Heart right ventricle (tissue), 16 donors: ENCODE data around the gene MGMT. TPM values are rescaled to one million over a fixed set of nuclear protein-coding genes. Genes with fewer than 3 reads are reported as not detected.

ENCODE experiments used
- ATAC-seq, 8 donors: fragments of 200-7000 bp; cut with Tn5 transposase; one replicate each; pipeline ENCODE4 v1.9.1; 2020; ENCODE audit warnings: mild to moderate bottlenecking in 8 of 8, moderate library complexity in 8 of 8, moderate number of reproducible peaks in 1 of 8
- DNase-seq, 2 donors: peaks; one replicate each; pipeline ENCODE4 v3.0.0-alpha.2; 2020
- H3K27ac ChIP-seq, 10 donors: fragments of 200-600 bp; sonication (generic) in 2 of 10; one replicate each; pipeline versions ENCODE4 v1.5.0 to v1.8.0; 2020 to 2022; ENCODE audit warnings: mild to moderate bottlenecking in 3 of 10
- H3K27me3 ChIP-seq, 7 donors: fragments of 200-600 bp; one replicate each; pipeline ENCODE4 v1.8.0; 2021 to 2022; ENCODE audit warnings: mild to moderate bottlenecking in 2 of 7
- H3K36me3 ChIP-seq, 9 donors: fragments of 200-600 bp; sonication (generic) in 1 of 9; one replicate each; pipeline versions ENCODE4 v1.5.0 to v1.8.0; 2020 to 2022; ENCODE audit warnings: mild to moderate bottlenecking in 2 of 9
- H3K4me1 ChIP-seq, 9 donors: fragments of 200-600 bp; sonication (generic) in 1 of 9; one replicate each; pipeline versions ENCODE4 v1.5.0 to v1.8.0; 2020 to 2022; ENCODE audit warnings: mild to moderate bottlenecking in 4 of 9
- H3K4me3 ChIP-seq, 10 donors: fragments of 200-600 bp; sonication (generic) in 2 of 10; one replicate each; pipeline versions ENCODE4 v1.5.0 to v1.8.0; 2020 to 2022; ENCODE audit warnings: mild to moderate bottlenecking in 7 of 10, moderate library complexity in 2 of 10
- H3K9me3 ChIP-seq, 11 donors: fragments of 200-600 bp in 10 of 11; sonication (generic) in 2 of 11; one replicate each; pipeline versions ENCODE4 v1.5.0 to v1.8.0; 2013 to 2022; ENCODE audit warnings: mild to moderate bottlenecking in 2 of 11, control low read depth in 1 of 11, moderate library complexity in 1 of 11
- WGBS, 2 donors: extraction: QIAGEN DNeasy Blood & Tissue Kit; methylation state at CpG; one replicate each; pipeline ENCODE4 v1.1.7; 2013; ENCODE audit warnings: inconsistent platforms in 1 of 2; 5-methylcytosine and 5-hydroxymethylcytosine counted together
- intact Hi-C, 10 donors: fragments of 100-400 bp; cut with DNase I; formaldehyde crosslinking; loops; one replicate each; pipeline versions ENCODE4 v1.11.1 to v1.14.2; 2022
- polyA plus RNA-seq, 2 donors: library from polyadenylated mRNA; stranded (reverse); fragments of 200-250 nt; gene quantifications; one replicate each; pipeline ENCODE4 v1.2.3, GENCODE V29; 2013
- total RNA-seq, 10 donors: library from RNA; stranded (reverse); fragmentation: NEBNext Ultra II Directional in 3 of 10; extraction: Animal tissue kit (Norgen Biotek cat#: 25700) in 3 of 10; gene quantifications; one replicate each; pipeline versions ENCODE4 v1.2.1 to v1.2.4, GENCODE V29; 2021 to 2023
- TF ChIP-seq, protein P1 (sequence below), 9 donors: fragments of 200-600 bp; sonication (generic) in 2 of 9; IDR thresholded peaks; one replicate each; pipeline versions ENCODE4 v1.5.0 to v1.8.0; 2021 to 2022; ENCODE audit warnings: antibody characterized with exemption in 9 of 9, mild to moderate bottlenecking in 5 of 9, moderate library complexity in 1 of 9
- donor health status: Arrhythmogenic right ventricular cardiomyopathy.
- donor health status: ischemic (EF 13 %, LVEDD 7.1; RV severe dilation, severe dysfunction).
- donor health status: healthy with polysubstance abuse.
- donor health status: DM: no; HTN: yes; CAD: no.
- donor health status: DM: no; HTN: no; CAD: no.
- donor health status: ischemic (EF 25% LVEDD 6.9; RV normal size, moderate dysfunction).
- donor health status: ischemic (EF 25% LVEDD 5.7; RV mildly dilated, moderate dysfunction).
- donor health status: healthy.
- donor health status: DM: yes; HTN: yes; CAD: no.
- donor health status: Ischemic cardiomyopathy.
- donor health status: ischemic (EF 35%, LVEDD 5.7; RV mildly dilated, moderate dysfunction).
- donor health status: nonischemic (EF 11% LVEDD 7.7; RV severe dilation, severe dysfunction).
- donor health status: DM: yes; HTN: yes; CAD: no.
- donor health status: PGD.
- donor health status: ischemic (EF 29% LVEDD 5.4; RV normal size, mild dysfunction).
- donor health status: nonischemic (EF 23%, LVEDD 6.1; RV moderate dilation, normal function).

MGMT gene
- total and polyA plus RNA-seq, 12 donors, result 8.4 to 17.8 (median 12.9) TPM

DNA sequence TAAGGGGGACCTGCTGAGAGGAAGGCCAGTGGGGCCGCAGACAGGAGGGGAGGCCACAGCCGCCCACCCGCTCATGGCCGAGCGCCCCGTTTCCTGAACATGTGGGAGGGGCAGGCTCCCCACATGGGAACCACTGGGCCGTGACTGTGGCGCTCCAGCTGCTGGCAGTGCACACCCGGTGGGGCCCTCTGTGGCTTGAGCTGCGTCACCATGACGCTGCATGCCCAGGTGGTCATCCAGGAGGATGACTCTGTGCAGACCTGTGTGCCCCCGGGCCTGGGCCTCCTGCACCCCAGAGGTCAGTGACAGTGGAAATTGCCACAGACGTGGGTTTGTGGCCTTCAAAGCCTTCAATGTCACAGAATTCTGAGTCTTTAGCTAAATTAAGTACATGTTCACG is 85.1 kb downstream of the MGMT start:
- Histone ChIP-seq H3K27me3 (no peaks in the 10 kb centered on the region), H3K4me1 (peaks cover 0 to 11% (median 8%) of the 10 kb centered on the region in 9 donors), H3K9me3 (no peaks in the 10 kb centered on the region), H3K27ac (no peak overlapping the region), H3K4me3 (no peak overlapping the region), H3K36me3 (peaks cover 0 to 10% (median 0%) of the 10 kb centered on the region in 9 donors)
- intact Hi-C loops, result no loop called here
- TF ChIP-seq, protein P1, sequence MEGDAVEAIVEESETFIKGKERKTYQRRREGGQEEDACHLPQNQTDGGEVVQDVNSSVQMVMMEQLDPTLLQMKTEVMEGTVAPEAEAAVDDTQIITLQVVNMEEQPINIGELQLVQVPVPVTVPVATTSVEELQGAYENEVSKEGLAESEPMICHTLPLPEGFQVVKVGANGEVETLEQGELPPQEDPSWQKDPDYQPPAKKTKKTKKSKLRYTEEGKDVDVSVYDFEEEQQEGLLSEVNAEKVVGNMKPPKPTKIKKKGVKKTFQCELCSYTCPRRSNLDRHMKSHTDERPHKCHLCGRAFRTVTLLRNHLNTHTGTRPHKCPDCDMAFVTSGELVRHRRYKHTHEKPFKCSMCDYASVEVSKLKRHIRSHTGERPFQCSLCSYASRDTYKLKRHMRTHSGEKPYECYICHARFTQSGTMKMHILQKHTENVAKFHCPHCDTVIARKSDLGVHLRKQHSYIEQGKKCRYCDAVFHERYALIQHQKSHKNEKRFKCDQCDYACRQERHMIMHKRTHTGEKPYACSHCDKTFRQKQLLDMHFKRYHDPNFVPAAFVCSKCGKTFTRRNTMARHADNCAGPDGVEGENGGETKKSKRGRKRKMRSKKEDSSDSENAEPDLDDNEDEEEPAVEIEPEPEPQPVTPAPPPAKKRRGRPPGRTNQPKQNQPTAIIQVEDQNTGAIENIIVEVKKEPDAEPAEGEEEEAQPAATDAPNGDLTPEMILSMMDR (IDR thresholded peaks at IDR 0.05), result no peak
- 94 to 95% methylated on average over 13 to 14 of the region's 14 CpGs for WGBS, 2 donors
- ATAC-seq (no peak), DNase-seq (no peak)

DNA sequence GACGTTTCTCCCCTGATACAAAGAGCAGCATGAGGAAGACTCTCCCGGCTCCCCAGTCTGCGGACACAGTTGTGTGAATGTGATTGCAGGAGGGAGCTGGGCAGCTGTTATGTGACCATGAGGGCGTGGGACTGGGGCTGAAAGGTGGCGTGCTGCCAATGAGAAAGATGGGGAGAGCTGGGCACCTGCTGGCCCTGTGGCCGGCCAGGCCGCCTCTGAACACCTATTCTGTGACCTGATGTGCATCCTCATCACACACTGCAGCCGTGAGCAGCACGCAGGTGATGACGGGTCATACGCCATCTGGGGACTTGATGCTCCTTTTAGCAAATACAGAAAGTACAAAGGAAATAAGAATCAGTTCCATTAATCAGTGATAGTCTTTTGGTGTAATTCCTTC is 86.9 kb downstream of the MGMT start:
- 94 to 98% methylated on average over 11 of the region's 11 CpGs for WGBS, 2 donors
- intact Hi-C loops, result no loop called here
- DNase-seq, result no peak

DNA sequence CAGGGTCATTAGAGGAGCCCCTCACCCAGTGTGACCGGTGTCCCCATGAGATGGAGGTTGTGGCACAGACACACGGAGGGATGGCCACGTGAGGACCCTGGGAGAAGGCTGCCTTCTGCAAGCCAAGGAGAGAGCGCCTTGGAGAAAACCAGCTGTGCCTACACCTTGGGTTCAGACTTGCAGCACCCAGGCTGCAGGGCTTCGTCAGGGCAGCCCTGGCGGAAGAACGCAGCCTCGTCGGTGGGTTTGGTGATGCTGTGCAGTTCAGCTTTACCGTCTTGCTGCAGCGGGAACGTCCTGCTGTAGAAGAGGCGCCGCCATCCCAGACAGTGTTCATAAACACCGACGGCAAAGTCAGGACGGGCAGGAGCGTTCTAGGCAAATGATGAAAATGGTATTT is 89.3 kb downstream of the MGMT start:
- no peaks in the 10 kb centered on the region for H3K27me3 ChIP-seq
- no peak overlapping the region for H3K4me3 ChIP-seq
- TF ChIP-seq, protein P1 (IDR thresholded peaks at IDR 0.05), result no peak
- no peak overlapping the region for H3K27ac ChIP-seq
- no peak for ATAC-seq
- WGBS, 2 donors, result 97 to 98% methylated on average over 18 of the region's 18 CpGs
- no peaks in the 10 kb centered on the region for H3K4me1 ChIP-seq
- intact Hi-C loops, result no loop called here
- no peaks in the 10 kb centered on the region for H3K9me3 ChIP-seq
- peaks cover 0 to 10% (median 0%) of the 10 kb centered on the region in 9 donors for H3K36me3 ChIP-seq
- DNase-seq, result no peak

More for the DNA sequence above, 86.9 kb downstream of the MGMT start:
- ATAC-seq, result no peak
- Histone ChIP-seq H3K4me3 (no peak overlapping the region), H3K9me3 (no peaks in the 10 kb centered on the region), H3K36me3 (peaks cover 0 to 10% (median 0%) of the 10 kb centered on the region in 9 donors), H3K27ac (no peak overlapping the region), H3K4me1 (no peaks in the 10 kb centered on the region), H3K27me3 (no peaks in the 10 kb centered on the region)
- TF ChIP-seq, protein P1 (IDR thresholded peaks at IDR 0.05), result no peak

DNA sequence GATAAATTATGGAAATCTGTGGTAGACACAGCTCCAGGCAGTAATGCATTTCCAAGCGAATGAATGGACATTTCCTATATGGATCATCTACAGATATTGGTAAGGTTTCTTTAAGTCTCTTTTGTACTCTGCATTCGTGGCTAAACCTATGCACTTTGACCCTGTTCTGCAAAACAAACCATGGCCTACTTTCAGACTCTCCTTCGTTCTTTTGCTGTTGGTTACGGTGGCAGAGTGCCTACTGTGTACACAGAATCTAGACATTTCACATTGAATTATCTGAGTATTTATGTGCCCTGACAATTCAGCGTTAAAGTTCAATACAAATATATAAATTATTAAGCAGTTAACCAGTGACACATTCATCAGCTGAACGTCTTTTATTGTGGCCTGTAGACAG is 93.3 kb downstream of the MGMT start:
- no peaks in the 10 kb centered on the region for H3K9me3 ChIP-seq
- WGBS, 2 donors, result 90 to 93% methylated on average over 6 of the region's 6 CpGs
- ATAC-seq, result no peak
- H3K4me3 ChIP-seq, result no peak overlapping the region
- H3K27ac ChIP-seq, result no peak overlapping the region
- no peaks in the 10 kb centered on the region for H3K36me3 ChIP-seq
- intact Hi-C loops, result no loop called here
- no peaks in the 10 kb centered on the region for H3K4me1 ChIP-seq
- DNase-seq, result no peak
- TF ChIP-seq, protein P1 (IDR thresholded peaks at IDR 0.05), result no peak
- H3K27me3 ChIP-seq, result no peaks in the 10 kb centered on the region
